A673 (cell line): ENCODE data around the gene COL4A1.

Experiments
- EZH2 ChIP-seq: fragments of 200-600 bp; sonication (generic); IDR thresholded peaks from 2 replicates; pipeline ENCODE4 v1.6.1; 2017; ENCODE audit warnings: borderline replicate concordance, low read depth, mild to moderate bottlenecking, mixed read lengths, antibody characterized with exemption, low read length; ENCODE audit not compliant: poor library complexity, severe bottlenecking
- TF ChIP-seq, protein P1 (sequence below): fragments of 300-800, 200-600 bp; sonication (generic); conservative IDR thresholded peaks from 2 replicates; pipeline ENCODE4 v1.5.1; 2017; ENCODE audit warnings: low read depth, mild to moderate bottlenecking, antibody characterized with exemption, low read length, moderate library complexity, mixed read lengths

DNA sequence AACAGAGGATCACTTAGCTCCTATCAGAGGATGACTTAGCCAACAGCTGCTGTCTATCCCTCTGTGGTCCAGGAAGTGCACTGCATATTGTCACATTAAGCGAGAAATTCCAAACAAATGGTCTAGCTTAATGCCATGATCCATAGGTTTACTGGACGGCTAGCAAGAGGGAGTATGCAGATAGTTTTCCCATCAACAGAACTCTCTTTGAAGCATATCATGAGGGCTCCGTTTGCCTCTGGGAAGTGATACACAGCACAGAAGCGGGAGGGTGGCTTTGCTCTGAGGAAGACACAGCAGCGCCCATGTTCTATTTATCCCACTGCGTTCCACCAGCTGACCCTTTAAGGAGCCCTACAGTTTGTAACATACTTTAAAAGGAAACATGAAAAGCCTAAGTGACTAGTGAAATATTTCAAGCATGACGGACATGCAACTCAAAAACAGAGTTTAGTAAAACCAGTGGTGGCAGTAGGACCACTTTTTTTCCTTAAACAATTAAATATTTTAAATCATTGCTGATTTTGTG, 52.7 kb downstream of the COL4A1 start:
- TF ChIP-seq, protein P1, sequence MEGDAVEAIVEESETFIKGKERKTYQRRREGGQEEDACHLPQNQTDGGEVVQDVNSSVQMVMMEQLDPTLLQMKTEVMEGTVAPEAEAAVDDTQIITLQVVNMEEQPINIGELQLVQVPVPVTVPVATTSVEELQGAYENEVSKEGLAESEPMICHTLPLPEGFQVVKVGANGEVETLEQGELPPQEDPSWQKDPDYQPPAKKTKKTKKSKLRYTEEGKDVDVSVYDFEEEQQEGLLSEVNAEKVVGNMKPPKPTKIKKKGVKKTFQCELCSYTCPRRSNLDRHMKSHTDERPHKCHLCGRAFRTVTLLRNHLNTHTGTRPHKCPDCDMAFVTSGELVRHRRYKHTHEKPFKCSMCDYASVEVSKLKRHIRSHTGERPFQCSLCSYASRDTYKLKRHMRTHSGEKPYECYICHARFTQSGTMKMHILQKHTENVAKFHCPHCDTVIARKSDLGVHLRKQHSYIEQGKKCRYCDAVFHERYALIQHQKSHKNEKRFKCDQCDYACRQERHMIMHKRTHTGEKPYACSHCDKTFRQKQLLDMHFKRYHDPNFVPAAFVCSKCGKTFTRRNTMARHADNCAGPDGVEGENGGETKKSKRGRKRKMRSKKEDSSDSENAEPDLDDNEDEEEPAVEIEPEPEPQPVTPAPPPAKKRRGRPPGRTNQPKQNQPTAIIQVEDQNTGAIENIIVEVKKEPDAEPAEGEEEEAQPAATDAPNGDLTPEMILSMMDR: no peak
- no peak for TF ChIP-seq EZH2
